ENCODE data around the gene HIBADH.

HIBADH gene

GRCh38 chr7:27478556-27478955 is 184.1 kb downstream of the HIBADH start:
- DNase-seq: no peak

GRCh38 chr7:27478084-27478483 is 184.6 kb downstream of the HIBADH start:
- DNase-seq: no peak

- DNase-seq: no peak
Measured at GRCh38 chr7:27476493-27476892, 186.2 kb downstream of the HIBADH start.
